HG03571 (cell line): ENCODE measurements around the gene CROT.

Experiments
- ATAC-seq: cut with Tn5 transposase; IDR thresholded peaks from one replicate; pipeline ENCODE4 v1.9.1; 2021; ENCODE audit not compliant: unreplicated experiment

The CROT gene

DNA sequence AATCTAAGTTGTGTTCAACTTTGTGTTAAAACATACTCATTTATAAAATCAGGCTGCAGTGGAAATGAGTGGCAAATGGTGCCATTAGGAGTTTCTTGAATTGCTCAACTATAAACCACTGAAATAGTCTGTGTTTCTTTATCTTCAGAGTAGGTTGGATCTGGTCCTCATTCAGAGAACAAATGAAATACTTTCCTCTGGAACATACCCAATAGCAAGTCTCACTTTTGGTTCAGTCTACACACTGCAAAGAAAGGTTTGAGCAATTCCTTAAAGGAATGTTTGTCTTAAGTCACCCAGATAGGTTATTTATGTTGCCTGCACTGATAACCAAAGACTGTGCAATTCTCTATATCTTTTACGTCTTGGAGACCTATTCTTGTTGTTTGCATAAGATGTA is 67.6 kb downstream of the CROT start:
- ATAC-seq = no peak

DNA sequence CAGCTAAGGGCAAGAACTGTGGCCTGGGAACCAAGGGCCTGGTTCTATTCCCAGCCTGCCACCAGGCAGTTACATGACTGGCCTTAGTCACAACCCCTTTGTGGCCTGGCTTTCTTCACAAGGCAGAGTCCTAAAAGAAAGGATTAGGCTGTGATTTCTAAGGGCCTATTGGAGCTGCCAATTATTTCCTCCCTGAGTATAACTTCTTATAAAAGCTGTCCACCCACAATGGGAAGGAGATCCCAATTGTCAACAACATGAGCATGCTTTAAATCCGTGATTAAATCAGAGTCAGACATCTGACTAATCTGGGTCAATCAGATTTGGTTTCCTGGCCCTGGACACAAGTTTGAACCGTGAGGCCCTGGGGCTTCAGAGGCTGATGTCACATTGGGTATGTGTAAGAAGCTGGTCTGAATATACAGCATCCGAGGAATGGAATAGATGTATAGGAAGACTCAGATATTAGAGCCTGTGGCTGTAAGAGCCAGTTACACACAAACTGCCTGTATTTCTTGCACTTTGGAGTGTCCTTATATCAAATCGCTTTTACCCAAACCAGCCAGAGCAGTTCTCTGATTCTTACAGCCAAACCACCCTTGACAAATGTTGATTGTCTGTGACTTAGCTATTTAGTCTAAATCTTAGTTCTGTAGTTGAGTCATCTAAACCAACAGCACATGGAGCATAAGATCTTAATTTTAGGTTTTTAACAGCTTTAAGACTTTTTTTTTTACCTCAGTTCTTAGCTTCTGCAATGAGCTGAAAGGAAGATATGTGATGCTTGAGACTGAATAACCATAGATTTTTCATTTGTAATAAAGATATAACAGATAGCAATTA is 68.7 kb downstream of the CROT start:
- no peak for ATAC-seq

DNA sequence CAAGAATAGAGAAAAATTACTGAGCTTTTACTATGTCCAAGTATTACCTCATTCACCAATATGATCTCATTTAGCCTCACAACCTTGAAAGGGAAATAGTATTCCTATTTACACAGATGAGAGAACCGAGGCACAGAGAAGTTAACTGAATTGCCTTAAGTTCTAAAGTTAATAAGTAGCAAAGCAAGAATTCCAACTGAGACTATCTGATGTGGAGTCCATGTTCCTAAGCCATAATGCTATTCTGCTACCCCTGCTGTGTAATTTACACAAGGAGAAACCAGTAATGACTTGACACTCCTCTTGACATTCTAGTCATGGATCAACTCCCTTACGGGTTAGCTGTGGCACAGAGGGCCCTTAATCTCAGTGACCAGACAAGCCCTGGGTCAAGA is 69.3 kb downstream of the CROT start:
- no peak for ATAC-seq

DNA sequence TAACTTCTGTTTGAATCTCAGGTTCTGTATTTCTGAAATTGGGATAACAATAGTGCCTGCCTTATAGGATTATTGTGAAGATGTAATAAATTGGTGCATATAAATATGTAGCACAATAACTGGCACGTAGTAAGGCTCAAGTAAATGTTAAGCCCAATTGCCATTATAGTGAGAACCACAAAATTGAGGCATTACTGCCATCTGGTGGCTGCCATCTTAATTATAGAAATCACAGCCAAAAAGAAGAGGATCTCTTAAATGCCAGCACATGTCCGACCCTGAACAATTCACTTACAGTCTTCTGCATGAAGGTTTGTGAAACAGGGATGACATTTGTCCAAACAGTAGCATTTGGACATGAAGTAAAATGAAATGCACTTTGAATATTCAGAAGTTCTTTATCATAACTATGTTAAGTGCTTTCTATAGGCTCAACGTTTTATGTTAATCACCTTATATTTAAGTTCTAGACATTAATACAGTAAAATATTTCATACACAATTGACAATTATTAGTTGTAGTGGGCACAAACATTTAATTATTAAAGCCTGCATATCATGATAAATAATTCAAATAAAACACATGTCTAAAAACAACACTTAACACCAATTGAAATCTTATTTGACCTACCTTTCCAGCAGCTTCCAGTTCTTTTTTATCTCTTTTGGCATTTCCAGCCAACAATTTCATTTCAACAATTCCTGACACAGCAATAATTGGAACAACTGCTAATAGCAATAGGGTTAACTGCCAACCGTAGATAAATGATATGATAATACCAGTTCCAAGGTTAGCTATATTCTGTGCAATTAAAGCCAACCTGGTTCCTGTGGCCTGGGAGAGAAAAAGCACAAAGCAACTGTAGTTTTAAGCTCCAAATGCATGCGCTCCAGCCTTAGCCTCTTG is 71.5 kb downstream of the CROT start:
- ATAC-seq = no peak

DNA sequence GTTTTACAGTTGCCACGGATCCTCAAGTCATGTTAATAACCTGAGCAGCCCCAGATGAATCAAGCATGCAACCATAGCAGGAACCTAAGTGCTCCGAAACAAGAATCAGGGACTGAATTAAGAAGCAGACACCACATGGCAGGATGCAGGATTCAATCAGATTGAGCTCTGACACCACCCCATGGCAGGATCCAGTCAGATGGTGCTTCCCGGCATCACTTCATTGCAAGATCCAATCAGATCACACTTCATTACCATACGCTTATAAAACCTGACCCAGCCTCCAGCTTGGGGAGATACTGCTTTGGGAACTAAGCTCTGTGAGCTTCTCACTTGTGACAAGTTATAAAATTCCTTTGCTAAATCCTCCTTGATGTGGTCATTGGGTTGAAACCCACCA is 74.7 kb downstream of the CROT start:
- ATAC-seq = no peak

DNA sequence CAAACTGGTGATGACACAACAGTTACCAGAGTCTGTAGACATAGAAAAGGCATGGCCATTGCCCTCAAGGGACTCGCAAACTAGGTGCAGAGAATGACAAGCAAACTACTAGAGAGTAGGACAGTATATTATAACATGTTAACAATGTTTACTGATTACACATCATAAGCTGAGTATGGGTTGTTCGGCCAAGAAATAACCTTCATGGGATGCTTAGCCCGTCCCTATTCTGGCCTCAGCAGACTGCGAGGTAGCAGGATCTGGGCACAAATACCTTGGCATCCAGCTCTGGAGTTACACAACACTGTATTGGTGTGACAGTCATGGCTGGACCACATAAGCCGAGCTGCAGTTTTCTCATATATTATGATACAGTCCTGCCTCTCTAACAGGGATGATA is 78.6 kb downstream of the CROT start:
- no peak for ATAC-seq

DNA sequence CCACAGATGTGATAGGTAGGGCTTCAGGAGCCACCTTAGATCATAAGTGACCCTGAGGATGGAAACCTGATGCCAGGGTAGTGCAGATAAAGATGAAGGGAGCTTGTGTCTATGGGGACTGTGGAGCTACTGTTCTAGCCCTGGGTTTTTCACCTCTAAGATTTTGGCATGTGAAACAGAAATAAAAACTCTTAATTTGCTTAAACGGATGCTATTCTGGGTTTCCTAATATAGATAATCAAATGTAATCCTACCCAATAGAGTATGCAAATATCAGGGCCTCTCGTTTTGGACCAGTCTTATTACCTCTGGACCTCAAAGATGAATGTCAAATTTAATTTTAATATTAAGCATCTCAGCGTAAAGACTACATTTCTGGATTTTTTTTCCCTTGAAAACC is 80.7 kb downstream of the CROT start:
- ATAC-seq = peak; percentile 59

DNA sequence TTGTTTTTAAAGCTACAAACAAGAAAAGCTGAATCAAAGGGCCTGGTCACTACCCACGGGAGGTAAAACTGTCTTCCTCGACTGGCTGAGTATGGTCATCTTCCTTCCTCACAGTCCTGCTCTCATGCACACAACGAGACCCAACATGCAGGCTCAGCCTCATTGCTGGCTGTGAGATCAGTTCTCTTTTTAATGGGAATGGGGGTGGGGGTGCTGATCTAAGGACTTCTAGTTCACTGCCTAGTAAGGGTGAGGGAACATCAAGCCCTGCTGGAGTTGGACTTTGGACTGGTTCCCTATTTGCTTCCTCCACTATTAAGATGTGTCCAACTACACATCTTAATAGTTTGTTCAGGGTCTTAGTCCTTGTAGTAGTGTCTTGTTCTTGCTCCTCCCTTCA is 81.8 kb downstream of the CROT start:
- ATAC-seq = no peak

DNA sequence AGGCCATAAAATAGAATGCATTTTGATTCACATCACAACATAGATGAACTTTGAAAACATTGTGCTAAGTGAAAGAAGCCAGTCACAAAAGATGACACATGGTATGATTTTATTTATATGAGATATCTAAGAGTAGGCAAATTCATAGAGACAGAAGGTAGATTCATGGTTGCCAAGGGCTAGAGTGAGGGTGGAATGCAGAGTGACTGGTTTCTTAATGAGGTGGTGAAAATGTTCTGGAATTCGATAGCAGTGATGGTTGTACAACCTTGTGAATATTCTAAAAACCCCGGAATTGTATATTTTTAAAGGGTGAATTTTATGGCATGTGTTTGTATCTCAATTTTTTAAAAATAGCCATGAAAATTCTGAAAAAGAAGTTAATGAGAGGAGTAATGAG is 87.1 kb downstream of the CROT start:
- ATAC-seq = no peak

DNA sequence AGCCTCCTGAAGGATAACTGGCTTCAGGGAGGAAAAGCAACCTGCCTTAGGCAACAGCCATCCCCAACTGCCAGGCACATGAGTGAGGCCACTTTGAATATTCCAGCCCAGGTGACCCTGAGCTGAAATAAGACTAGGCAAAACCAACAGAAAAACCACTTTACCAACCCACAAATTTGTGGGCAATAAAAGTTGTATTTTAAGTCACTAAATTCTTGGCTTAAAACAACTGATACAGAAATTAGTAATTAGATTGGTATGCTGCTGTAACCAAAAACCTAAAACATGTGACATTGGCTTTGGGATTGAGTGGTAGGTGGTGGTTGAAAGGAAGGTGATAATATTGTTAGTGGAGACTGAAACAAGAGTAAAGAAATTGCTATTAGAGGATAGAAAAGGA is 90.1 kb downstream of the CROT start:
- ATAC-seq = no peak

DNA sequence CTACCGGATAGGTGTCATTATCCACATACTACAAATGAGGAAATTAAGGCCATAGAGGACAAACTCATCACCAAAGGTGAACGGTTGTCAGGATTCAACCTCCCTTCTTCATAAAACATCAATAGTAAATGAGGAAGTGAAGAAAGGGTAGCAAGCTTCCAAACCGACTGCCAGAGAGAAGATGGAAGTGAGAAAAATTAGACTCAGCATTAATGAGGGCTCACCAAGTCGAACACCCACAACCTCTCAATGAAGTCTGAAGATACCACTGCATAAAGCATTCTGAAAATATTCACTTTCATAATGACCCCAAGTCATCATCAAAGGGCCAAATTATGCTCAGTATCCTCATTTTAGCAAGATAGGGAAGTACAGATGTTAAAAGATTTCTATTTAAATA is 100.4 kb downstream of the CROT start:
- ATAC-seq = peak; percentile 95

DNA sequence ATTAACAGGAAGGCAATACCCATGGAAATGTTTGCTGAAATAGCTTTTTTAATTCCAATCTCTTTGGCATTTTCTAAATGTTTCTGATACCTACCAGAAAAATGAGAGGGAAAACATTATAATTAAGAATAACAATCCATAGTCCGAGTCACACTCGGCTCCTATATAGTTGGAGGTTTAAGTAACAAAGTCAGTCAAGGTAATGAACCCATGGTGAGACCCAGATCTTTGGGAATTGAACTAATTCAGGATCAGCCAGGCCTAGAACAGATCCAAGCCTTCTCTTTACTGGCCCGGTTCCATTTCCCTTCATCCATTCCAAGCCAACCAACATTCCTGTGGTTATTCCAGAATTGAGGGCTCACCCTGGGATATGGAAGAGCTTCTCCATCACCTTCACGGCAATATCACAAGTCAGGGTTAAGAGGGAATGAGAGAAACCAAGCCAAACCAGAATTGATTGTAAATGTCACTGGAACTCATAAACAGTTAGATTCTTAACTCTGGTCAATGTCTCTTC is 101.7 kb downstream of the CROT start:
- no peak for ATAC-seq

DNA sequence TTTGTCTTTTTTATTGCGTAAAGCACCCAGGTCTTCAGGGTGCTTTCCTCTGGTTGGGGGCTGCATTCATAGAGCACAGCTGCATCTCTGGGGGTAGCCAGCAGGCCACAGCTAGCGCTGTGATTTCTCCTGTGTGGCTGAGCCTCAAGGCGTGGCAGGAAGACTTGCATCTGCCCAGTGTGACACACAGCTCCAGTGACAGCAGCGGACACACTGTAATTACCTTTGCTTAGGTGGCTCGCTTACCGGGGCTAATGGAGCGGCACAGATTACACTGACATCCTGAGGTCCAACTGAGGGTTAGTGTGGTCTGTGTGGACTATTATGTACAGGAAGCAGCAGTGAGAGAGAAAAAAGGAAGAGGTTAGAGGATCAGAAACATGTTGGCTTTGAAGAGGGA is 102.9 kb downstream of the CROT start:
- ATAC-seq = no peak
